Dermis lymphatic vessel endothelial cell (primary cell): ENCODE measurements around the gene SERTAD2. TPM values are rescaled to one million over a fixed set of nuclear protein-coding genes. Genes with fewer than 3 reads are reported as not detected.

Experiments
- total RNA-seq: library from RNA; depleted of rRNA; stranded (reverse); fragments of >200 nt; gene quantifications from 2 replicates; pipeline ENCODE4 v1.2.1, GENCODE V29; 2014

SERTAD2 gene, protein sequence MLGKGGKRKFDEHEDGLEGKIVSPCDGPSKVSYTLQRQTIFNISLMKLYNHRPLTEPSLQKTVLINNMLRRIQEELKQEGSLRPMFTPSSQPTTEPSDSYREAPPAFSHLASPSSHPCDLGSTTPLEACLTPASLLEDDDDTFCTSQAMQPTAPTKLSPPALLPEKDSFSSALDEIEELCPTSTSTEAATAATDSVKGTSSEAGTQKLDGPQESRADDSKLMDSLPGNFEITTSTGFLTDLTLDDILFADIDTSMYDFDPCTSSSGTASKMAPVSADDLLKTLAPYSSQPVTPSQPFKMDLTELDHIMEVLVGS
- total RNA-seq, result 6.2 and 6.4 TPM in 2 replicates

DNA sequence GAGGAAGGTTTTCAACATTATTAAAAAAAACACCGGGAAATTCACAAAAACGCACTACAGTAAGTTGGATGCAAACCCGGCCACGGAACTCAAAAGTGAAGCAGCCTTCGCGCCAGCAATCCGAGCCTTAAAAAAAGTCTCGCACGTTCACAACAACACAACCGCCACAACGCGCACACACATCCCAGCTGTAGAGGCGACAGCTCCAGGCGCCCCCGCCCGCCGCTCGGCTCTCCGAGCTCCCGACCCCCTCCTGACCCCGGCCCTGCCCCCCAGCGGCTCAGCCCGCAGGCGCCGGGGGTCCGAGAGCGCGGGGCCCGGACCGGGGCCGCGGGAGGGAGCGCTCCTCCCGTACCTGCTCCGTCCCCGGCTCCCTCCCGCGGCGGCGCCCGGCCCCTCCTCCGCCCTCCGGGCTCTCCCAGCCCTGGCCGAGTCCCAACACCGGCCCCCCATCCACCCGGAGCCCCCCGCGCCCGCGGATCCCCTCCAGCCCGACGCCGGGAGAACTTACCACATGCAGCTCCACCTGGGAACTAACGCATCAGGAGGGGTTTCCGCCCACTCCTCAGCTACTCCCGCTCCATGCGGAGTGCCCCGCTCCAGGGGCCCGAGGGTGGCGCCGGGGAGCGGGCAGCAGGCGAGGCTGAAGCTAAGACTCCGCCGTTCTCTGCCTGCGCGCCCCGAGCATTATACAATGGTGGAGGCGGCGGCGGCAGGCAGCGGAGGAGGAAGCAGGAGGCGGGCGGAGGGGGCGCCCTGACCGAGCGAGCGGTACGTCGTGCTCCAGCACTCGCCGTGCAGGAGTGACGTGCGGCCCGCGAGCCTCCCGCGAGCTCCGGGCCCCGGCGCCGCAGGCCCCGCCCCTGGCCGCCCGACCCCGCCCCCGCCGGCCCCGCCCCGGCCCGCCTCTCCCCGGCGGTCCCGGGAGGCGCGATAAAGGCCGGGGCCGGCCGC lies at the start of gene SERTAD2:
Gene SERTAD2, minus strand, starts transcription at position 805 of the 954 bp plus-strand sequence. CDS start 17,042 bp downstream, outside the sequence.

Other genes starting within 250 kb of the SERTAD2 start
- gene LGALSL, start 199.8 kb downstream of the SERTAD2 start, total RNA-seq, result 3.2 and 4.2 TPM in 2 replicates
- gene AFTPH, start 129.6 kb downstream of the SERTAD2 start, total RNA-seq, result 29.7 and 39.5 TPM in 2 replicates